GM19025 (cell line): ENCODE measurements around the gene ETDC.

Source experiments
- ATAC-seq: cut with Tn5 transposase; IDR thresholded peaks from one replicate; pipeline ENCODE4 v1.9.1; 2021; ENCODE audit warnings: mild to moderate bottlenecking, low read depth, moderate library complexity; ENCODE audit not compliant: unreplicated experiment

ETDC gene

DNA sequence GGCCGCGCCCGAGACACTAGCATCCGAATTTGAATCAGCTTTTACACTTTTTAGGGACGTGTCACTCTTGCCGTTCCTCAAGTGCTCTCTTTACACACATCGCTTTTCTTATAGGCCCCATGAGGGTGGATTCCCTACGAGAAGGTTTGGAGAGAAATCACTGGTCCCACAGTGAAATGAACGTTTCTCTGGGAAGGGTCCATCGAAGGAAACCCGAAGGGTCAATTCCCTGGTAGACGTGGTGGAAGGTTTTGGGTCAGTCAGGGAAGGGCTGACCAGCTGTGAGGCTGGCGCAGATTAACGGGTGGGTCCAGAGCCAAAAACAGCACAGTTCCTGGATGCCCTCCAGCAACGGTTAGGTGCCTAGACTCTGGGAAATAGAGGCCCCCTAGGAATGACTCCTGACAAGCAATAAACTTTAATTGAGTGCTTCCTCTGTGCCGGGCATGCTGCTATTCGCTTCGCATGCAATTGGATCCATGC lies 35.9 kb downstream of the ETDC start:
- ATAC-seq: no peak

DNA sequence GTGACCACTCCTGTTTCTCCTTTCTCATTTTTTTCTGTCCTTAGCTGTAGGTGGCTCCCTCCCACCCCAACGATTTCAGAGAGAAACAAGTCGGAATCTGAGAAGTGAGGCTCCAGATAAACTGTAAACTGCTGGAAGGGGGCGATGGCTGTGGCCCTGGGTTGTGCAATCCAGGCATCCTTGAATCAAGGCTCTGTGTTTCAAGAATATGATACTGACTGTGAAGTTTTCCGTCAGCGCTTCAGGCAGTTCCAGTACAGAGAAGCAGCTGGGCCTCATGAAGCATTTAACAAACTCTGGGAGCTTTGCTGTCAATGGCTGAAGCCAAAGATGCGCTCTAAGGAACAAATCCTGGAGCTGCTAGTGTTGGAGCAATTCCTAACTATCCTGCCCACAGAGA lies 37.7 kb downstream of the ETDC start:
- no peak for ATAC-seq

DNA sequence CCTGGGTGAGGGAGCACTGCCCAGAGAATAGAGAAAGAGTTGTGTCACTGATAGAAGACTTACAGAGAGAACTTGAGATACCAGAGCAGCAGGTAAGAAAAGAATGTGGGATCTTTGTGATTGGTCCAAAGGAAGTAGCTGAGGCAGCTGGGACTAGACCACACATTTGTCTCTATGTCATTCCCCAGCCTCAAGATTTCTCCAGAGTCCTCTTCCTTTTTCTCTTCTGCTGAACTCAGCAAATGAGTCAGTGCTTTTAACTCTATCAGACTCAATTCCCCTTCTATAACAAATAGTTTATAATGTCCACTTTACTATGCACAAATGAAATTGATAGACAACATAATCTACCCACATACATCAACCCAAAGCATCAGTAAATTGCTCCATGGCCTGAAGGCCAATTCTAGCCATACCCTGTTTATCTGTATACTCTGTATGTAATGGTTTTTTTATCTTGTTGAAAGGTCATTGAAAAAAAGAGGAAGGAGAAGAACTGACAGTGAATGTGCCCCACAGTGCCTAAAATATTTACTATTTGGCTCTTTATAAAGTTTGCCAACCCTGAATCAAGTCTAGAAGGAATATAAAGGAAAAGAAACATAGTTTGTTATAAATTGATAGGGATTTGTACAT lies 38.2 kb downstream of the ETDC start:
- no peak for ATAC-seq

DNA sequence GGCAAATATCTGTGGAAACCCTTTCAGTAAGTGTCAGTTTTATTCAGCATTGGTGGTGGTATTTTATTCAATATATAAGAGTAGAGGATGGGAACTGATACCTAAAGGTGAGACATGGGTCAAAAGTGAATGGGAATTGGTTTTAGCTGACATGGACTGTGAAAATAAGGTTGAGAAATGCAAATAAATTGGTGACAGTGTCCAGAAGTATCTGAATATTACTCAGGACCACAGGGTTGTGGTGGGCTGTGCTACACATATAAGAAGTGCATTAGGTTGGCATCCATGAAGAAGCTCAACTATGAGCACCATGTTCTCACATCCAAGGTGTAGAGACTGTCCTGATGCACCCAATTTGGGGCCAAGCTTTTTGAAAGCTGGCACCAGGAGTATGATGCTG lies 45.0 kb downstream of the ETDC start:
- no peak for ATAC-seq
